ENCODE data around the gene ELP4.

Gene ELP4

GRCh38 chr11:31782257-31782656 is 272.7 kb downstream of the ELP4 start:
- TF ChIP-seq CTCF (IDR thresholded peaks at IDR 0.05; ENCODE audit: low read depth, low read length), result no peak
- DNase-seq (ENCODE audit: low read depth, low spot score), result no peak
- H3K4me3 ChIP-seq (ENCODE audit: low read depth, low read length), result no peak overlapping the region
- in situ Hi-C loops (cut with HindIII; ENCODE audit: low sequenced_read_pairs), result no loop called here

GRCh38 chr11:31783252-31783651 is 273.7 kb downstream of the ELP4 start:
- in situ Hi-C loops (cut with HindIII; ENCODE audit: low sequenced_read_pairs), result no loop called here
- TF ChIP-seq CTCF (IDR thresholded peaks at IDR 0.05; ENCODE audit: low read depth, low read length), result no peak
- DNase-seq (ENCODE audit: low read depth, low spot score), result no peak
- H3K4me3 ChIP-seq (ENCODE audit: low read depth, low read length), result no peak overlapping the region

GRCh38 chr11:31784611-31785010 is 275.0 kb downstream of the ELP4 start:
- TF ChIP-seq CTCF (IDR thresholded peaks at IDR 0.05; ENCODE audit: low read depth, low read length), result no peak
- no peak overlapping the region for H3K4me3 ChIP-seq (ENCODE audit: low read depth, low read length)
- in situ Hi-C loops (cut with HindIII; ENCODE audit: low sequenced_read_pairs), result no loop called here
- DNase-seq (ENCODE audit: low read depth, low spot score), result no peak

GRCh38 chr11:31786996-31787685 is 277.6 kb downstream of the ELP4 start:
- H3K4me3 ChIP-seq (ENCODE audit: low read depth, low read length), result no peak overlapping the region
- DNase-seq (ENCODE audit: low read depth, low spot score), result no peak
- in situ Hi-C loops (cut with HindIII; ENCODE audit: low sequenced_read_pairs), result no loop called here
- TF ChIP-seq CTCF (IDR thresholded peaks at IDR 0.05; ENCODE audit: low read depth, low read length), result no peak

GRCh38 chr11:31788085-31788484 is 278.5 kb downstream of the ELP4 start:
- DNase-seq (ENCODE audit: low read depth, low spot score), result no peak
- in situ Hi-C loops (cut with HindIII; ENCODE audit: low sequenced_read_pairs), result no loop called here
- TF ChIP-seq CTCF (IDR thresholded peaks at IDR 0.05; ENCODE audit: low read depth, low read length), result no peak
- H3K4me3 ChIP-seq (ENCODE audit: low read depth, low read length), result no peak overlapping the region

- DNase-seq (ENCODE audit: low read depth, low spot score), result no peak
- TF ChIP-seq CTCF (IDR thresholded peaks at IDR 0.05; ENCODE audit: low read depth, low read length), result no peak
- in situ Hi-C loops (cut with HindIII; ENCODE audit: low sequenced_read_pairs), result no loop called here
Measured at GRCh38 chr11:31790649-31791048, 281.1 kb downstream of the ELP4 start.

More at GRCh38 chr11:31790649-31791048, 281.1 kb downstream of the ELP4 start:
- H3K4me3 ChIP-seq (ENCODE audit: low read depth, low read length), result no peak overlapping the region
